Coronary artery (tissue), 2 donors: ENCODE data around the gene SPATA21.
A peak's percentile ranks its signal among the peaks of the same experiment; 100 is the strongest.

Source experiments
- DNase-seq: peaks from one replicate; pipeline ENCODE4 v3.0.0-alpha.2; 2017; ENCODE audit warnings: low spot score
- H3K27ac ChIP-seq, 2 donors: fragments of 200-600 bp; sonication (generic); one replicate each; pipeline ENCODE4 v1.5.1; 2016 to 2019
- H3K4me3 ChIP-seq: fragments of 200-600 bp; sonication (generic); 2 replicates; pipeline ENCODE4 v1.5.1; 2016; ENCODE audit warnings: mild to moderate bottlenecking, moderate library complexity
- CTCF ChIP-seq: fragments of 200-600 bp; sonication (generic); IDR thresholded peaks from one replicate; pipeline ENCODE4 v1.5.1; 2019; ENCODE audit warnings: antibody characterized with exemption

SPATA21 gene

GRCh38 chr1:16440470-16441281 lies 3.5 kb upstream of the SPATA21 start, which contains the start of gene NECAP2:
Gene NECAP2, plus strand, starts transcription at chr1:16440724. Its CDS starts 38 bp downstream, at chr1:16440762.
- H3K27ac ChIP-seq = peak within 1 kb of the TSS; percentile 53 to 88
- TF ChIP-seq CTCF = peak; percentile 85
- H3K4me3 ChIP-seq = peak within 1 kb of the TSS; percentile 91
- DNase-seq = peak; percentile 89

DNA sequence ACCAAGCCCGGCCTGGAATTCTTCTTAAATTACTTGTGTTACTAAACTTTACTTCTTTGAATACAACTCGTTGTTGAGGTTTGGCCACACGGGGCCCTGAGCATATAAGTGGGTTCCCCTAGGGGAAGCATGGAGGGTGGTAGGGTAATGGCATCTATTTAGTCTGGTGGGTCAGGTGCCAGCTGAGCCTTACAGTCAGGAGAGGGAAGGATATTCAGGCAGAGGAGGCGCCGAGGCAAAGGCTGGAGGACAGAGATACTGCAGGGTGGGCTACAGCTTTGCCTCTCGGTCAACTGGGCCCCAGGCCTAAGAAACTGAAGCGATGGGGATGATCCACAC lies 2.9 kb upstream of the SPATA21 start:
- H3K4me3 ChIP-seq = peak overlapping the region; percentile 91
- TF ChIP-seq CTCF = no peak
- H3K27ac ChIP-seq = peak overlapping the region; percentile 53 to 88
- no peak for DNase-seq

DNA sequence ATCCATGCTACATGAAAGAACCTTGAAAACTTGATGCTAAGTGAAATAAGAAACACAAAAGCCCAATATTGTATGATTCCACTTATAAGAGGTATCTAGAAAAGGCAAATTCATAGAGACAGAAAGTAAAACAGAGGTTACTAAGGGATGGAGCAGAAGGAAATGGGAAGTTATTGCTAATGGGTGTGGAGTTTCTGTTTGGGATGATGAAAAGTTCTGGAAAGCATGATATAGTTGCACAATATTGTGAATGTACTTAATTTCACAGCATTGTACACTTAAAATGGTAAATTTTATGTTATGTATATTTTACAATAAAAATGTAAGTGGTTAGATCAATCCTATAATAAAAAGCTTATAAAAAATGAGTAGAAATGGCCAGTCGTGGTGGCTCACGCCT lies 1.7 kb upstream of the SPATA21 start:
- no peak for TF ChIP-seq CTCF
- Histone ChIP-seq H3K27ac (no peak overlapping the region), H3K4me3 (no peak overlapping the region)
- no peak for DNase-seq

DNA sequence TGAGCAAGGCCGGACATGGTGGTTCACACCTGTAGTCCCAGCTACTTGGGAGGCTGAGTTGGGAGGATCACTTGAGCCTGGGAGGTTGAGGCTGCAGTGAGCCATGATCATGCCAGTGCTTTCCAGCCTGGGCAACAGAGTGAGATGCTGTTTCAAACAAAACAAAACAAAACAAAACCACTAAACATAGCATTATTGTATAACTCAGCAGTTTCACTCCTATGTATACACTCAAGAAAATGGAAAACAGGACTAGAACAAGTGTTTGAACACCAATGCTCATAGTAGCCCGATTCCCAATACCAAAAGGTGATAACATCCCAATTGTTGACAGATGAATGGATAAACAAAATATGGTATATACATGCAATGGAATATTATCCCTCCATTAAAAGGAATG lies 1.3 kb upstream of the SPATA21 start:
- Histone ChIP-seq H3K27ac (no peak overlapping the region), H3K4me3 (no peak overlapping the region)
- TF ChIP-seq CTCF = no peak
- no peak for DNase-seq

- Histone ChIP-seq H3K4me3 (no peak overlapping the region), H3K27ac (no peak overlapping the region)
- no peak for DNase-seq
- no peak for TF ChIP-seq CTCF
These were observed 2.7 kb downstream of the SPATA21 start for GRCh38 chr1:16434501-16434900.

- no peak for TF ChIP-seq CTCF
- Histone ChIP-seq H3K27ac (no peak overlapping the region), H3K4me3 (no peak overlapping the region)
- no peak for DNase-seq
These were observed 3.2 kb downstream of the SPATA21 start for GRCh38 chr1:16434007-16434406.

DNA sequence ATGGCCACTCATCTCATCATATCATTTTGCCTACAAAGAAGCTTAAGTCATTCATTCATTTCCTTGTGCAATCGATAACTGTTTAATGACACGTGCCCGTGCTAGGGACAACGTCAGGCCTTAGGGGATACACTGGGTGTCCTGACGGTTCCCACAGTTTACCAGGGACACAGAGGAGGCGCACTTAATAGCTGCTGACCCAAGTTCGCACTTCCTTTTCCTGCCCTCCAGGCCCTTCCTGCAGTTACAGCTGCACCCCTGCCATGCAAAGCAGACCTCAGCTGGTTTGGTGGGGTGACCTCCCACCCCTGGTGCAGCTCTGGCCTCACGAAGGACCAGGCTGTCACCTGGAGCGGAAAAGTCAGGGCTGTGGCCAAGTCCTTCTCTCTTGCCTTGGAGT lies 4.2 kb downstream of the SPATA21 start:
- Histone ChIP-seq H3K4me3 (no peak overlapping the region), H3K27ac (no peak overlapping the region)
- no peak for TF ChIP-seq CTCF
- no peak for DNase-seq
